HepG2 (cell line): ENCODE measurements around the gene MTIF3.

Source experiments
- ADNP ChIP-seq: sonication (generic); formaldehyde crosslinking; IDR thresholded peaks from 2 replicates; pipeline ENCODE4 v1.4.0; 2020; ENCODE audit warnings: missing genetic modification reagents
- ASH2L ChIP-seq: fragments of 300-600, 200-600 bp; sonication (generic); IDR thresholded peaks from 2 replicates; pipeline ENCODE4 v1.7.0; 2017; ENCODE audit warnings: low read depth, mild to moderate bottlenecking, moderate library complexity, mixed read lengths, low read length; ENCODE audit not compliant: insufficient read length
- CBX5 ChIP-seq: sonication (generic); formaldehyde crosslinking; IDR thresholded peaks from 2 replicates; pipeline ENCODE4 v1.4.0; 2020; ENCODE audit warnings: missing genetic modification reagents, borderline replicate concordance
- CREB3 ChIP-seq: sonication (generic); formaldehyde crosslinking; IDR thresholded peaks from 2 replicates; pipeline ENCODE4 v1.5.0; 2020; ENCODE audit warnings: missing genetic modification reagents
- FOXJ3 ChIP-seq: sonication (generic); formaldehyde crosslinking; IDR thresholded peaks from 2 replicates; pipeline ENCODE4 v1.4.0; 2020; ENCODE audit warnings: missing genetic modification reagents, mild to moderate bottlenecking, borderline replicate concordance
- PHF8 ChIP-seq: sonication (generic); formaldehyde crosslinking; IDR thresholded peaks from 2 replicates; pipeline ENCODE4 v1.5.0; 2020; ENCODE audit warnings: missing genetic modification reagents
- SMAD3 ChIP-seq: sonication (generic); formaldehyde crosslinking; IDR thresholded peaks from 2 replicates; pipeline ENCODE4 v1.4.0; 2020; ENCODE audit warnings: missing genetic modification reagents
- ZBTB8A ChIP-seq: sonication (generic); formaldehyde crosslinking; IDR thresholded peaks from 2 replicates; pipeline ENCODE4 v1.4.0; 2020; ENCODE audit warnings: mild to moderate bottlenecking, low read depth, missing genetic modification reagents, borderline replicate concordance
- ZKSCAN8 ChIP-seq: IDR thresholded peaks from 2 replicates; pipeline ENCODE4 v1.6.1; 2016; ENCODE audit warnings: borderline replicate concordance, missing genetic modification reagents, missing compliant biosample characterization
- ZNF562 ChIP-seq: sonication (generic); formaldehyde crosslinking; IDR thresholded peaks from 2 replicates; pipeline ENCODE4 v1.8.0; 2022; ENCODE audit warnings: missing genetic modification reagents, borderline replicate concordance
- ZNF772 ChIP-seq: sonication (generic); formaldehyde crosslinking; IDR thresholded peaks from 2 replicates; pipeline ENCODE4 v1.5.0; 2020; ENCODE audit warnings: mild to moderate bottlenecking, missing genetic modification reagents
- ZSCAN5A ChIP-seq: sonication (generic); formaldehyde crosslinking; IDR thresholded peaks from 2 replicates; pipeline ENCODE4 v1.8.0; 2022; ENCODE audit warnings: mild to moderate bottlenecking, missing genetic modification reagents, borderline replicate concordance

GRCh38 chr13:27481766-27482165, 31.4 kb upstream of the MTIF3 start:
- TF ChIP-seq PHF8 (CRISPR knock-in tag) (no peak), ADNP (no peak), ASH2L (no peak), ZSCAN5A (CRISPR knock-in tag) (no peak), CBX5 (no peak), FOXJ3 (no peak), ZNF772 (no peak), CREB3 (no peak), ZKSCAN8 (no peak), SMAD3 (no peak), ZNF562 (CRISPR knock-in tag) (no peak), ZBTB8A (no peak)
